Esophagus muscularis mucosa (tissue), 4 donors: ENCODE results near the gene FAM72D. TPM values are rescaled to one million over a fixed set of nuclear protein-coding genes. Genes with fewer than 3 reads are reported as not detected.
A peak's percentile ranks its signal among the peaks of the same experiment; 100 is the strongest.
"Not testable (repeated sequence)": the region's sequence is repeated elsewhere in the genome, so short reads cannot be mapped to it uniquely, and the experiment has no call there.

Source experiments
- DNase-seq: peaks from one replicate; pipeline ENCODE4 v3.0.0-alpha.2; 2017; ENCODE audit errors: extremely low spot score
- H3K27ac ChIP-seq, 4 donors: fragments of 200-600 bp; sonication (generic); replicated peaks in 1 of 4; 1 replicate in 3 of 4; 2 replicates in 1 of 4; pipeline ENCODE4 v1.5.1; 2016 to 2019; ENCODE audit warnings: mild to moderate bottlenecking in 1 of 4
- H3K27me3 ChIP-seq, 4 donors: fragments of 200-600 bp; sonication (generic); one replicate each; pipeline versions ENCODE4 v1.5.1 to v1.6.0; 2016 to 2019
- H3K36me3 ChIP-seq, 4 donors: fragments of 200-600 bp; sonication (generic); one replicate each; pipeline ENCODE4 v1.5.1; 2016 to 2019
- H3K4me1 ChIP-seq, 4 donors: fragments of 200-600 bp; sonication (generic); one replicate each; pipeline ENCODE4 v1.5.1; 2016 to 2019
- H3K4me3 ChIP-seq, 4 donors: fragments of 200-600 bp; sonication (generic); 1 replicate in 2 of 4; 2 replicates in 2 of 4; pipeline ENCODE4 v1.5.1; 2016 to 2019; ENCODE audit warnings: mild to moderate bottlenecking in 4 of 4, moderate library complexity in 1 of 4
- H3K9me3 ChIP-seq, 4 donors: fragments of 200-600 bp; sonication (generic); 1 replicate in 3 of 4; 2 replicates in 1 of 4; pipeline ENCODE4 v1.5.1; 2016 to 2019
- WGBS: methylation state at CpG from one replicate; pipeline ENCODE4 v1.1.5; 2018; 5-methylcytosine and 5-hydroxymethylcytosine counted together
- intact Hi-C: fragments of 100-400 bp; cut with DNase I; formaldehyde crosslinking; loops from one replicate; pipeline ENCODE4 v1.15.1; 2023
- total RNA-seq, 4 donors: library from RNA; depleted of rRNA; stranded (reverse); fragments of >200 nt; gene quantifications; one replicate each; pipeline versions ENCODE4 v1.1.0 to v1.2.1, GENCODE V29; 2016

Gene FAM72D
- total RNA-seq, 4 donors from 2014 or later = 0.42 TPM; not detected in 3

GRCh38 chr1:145071569-145071968 is 24.2 kb upstream of the FAM72D start:
- H3K4me1 ChIP-seq, DNase-seq, H3K4me3 ChIP-seq, H3K27ac ChIP-seq, H3K9me3 ChIP-seq, H3K27me3 ChIP-seq, H3K36me3 ChIP-seq, intact Hi-C loops: not testable (repeated sequence)
- WGBS = 80% methylated on average over 1 of the region's 6 CpGs

- H3K4me3 ChIP-seq, H3K36me3 ChIP-seq, H3K4me1 ChIP-seq, H3K9me3 ChIP-seq, intact Hi-C loops, H3K27ac ChIP-seq, H3K27me3 ChIP-seq, DNase-seq: not testable (repeated sequence)
- WGBS = 78% methylated on average over 1 of the region's 6 CpGs
These were observed 21.7 kb upstream of the FAM72D start for GRCh38 chr1:145074021-145074559.

GRCh38 chr1:145076877-145077276 is 18.9 kb upstream of the FAM72D start:
- intact Hi-C loops = not testable (repeated sequence)

GRCh38 chr1:145077872-145078786 is 17.6 kb upstream of the FAM72D start:
- DNase-seq, H3K27me3 ChIP-seq, intact Hi-C loops, H3K36me3 ChIP-seq, H3K9me3 ChIP-seq, H3K4me3 ChIP-seq, H3K4me1 ChIP-seq, H3K27ac ChIP-seq: not testable (repeated sequence)
- WGBS = no CpG with 5 or more reads among the region's 11 CpGs

More at GRCh38 chr1:145076877-145077276, 18.9 kb upstream of the FAM72D start:
- WGBS = no CpG with 5 or more reads among the region's 3 CpGs
- H3K27ac ChIP-seq, H3K4me3 ChIP-seq, H3K9me3 ChIP-seq, H3K27me3 ChIP-seq, DNase-seq, H3K36me3 ChIP-seq, H3K4me1 ChIP-seq: not testable (repeated sequence)

- H3K9me3 ChIP-seq, intact Hi-C loops, H3K27ac ChIP-seq, H3K4me3 ChIP-seq, H3K36me3 ChIP-seq, H3K4me1 ChIP-seq, H3K27me3 ChIP-seq, DNase-seq: not testable (repeated sequence)
- WGBS = no CpG with 5 or more reads among the region's 5 CpGs
These were observed 16.9 kb upstream of the FAM72D start for GRCh38 chr1:145078787-145079370.

- 71% methylated on average over 2 of the region's 2 CpGs for WGBS
These were observed 16.0 kb upstream of the FAM72D start for GRCh38 chr1:145079737-145080136.

GRCh38 chr1:145080193-145080592 is 15.6 kb upstream of the FAM72D start:
- H3K27me3 ChIP-seq, intact Hi-C loops, H3K9me3 ChIP-seq, DNase-seq, H3K4me1 ChIP-seq, H3K27ac ChIP-seq, H3K4me3 ChIP-seq, H3K36me3 ChIP-seq: not testable (repeated sequence)
- 87% methylated on average over 2 of the region's 3 CpGs for whole genome bisulfite sequencing

More at GRCh38 chr1:145079737-145080136, 16.0 kb upstream of the FAM72D start:
- H3K4me1 ChIP-seq, H3K27ac ChIP-seq, H3K36me3 ChIP-seq, H3K9me3 ChIP-seq, H3K4me3 ChIP-seq, H3K27me3 ChIP-seq, DNase-seq, intact Hi-C loops: not testable (repeated sequence)

- H3K27me3 ChIP-seq, intact Hi-C loops, H3K27ac ChIP-seq, H3K9me3 ChIP-seq, H3K36me3 ChIP-seq, H3K4me3 ChIP-seq, H3K4me1 ChIP-seq, DNase-seq: not testable (repeated sequence)
- 97% methylated on average over 3 of the region's 7 CpGs for WGBS
These were observed 13.1 kb upstream of the FAM72D start for GRCh38 chr1:145082483-145083255.

GRCh38 chr1:145093517-145094149 is 2.1 kb upstream of the FAM72D start:
- H3K9me3 ChIP-seq, H3K4me1 ChIP-seq, intact Hi-C loops, H3K27me3 ChIP-seq, H3K36me3 ChIP-seq, DNase-seq: not testable (repeated sequence)
- Histone ChIP-seq H3K27ac (peak overlapping the region in 3 of 4 donors; percentile 57 to 70 (median 59)), H3K4me3 (peak overlapping the region in 3 of 4 donors; percentile 52 to 64 (median 56))
- 0% methylated on average over 1 of the region's 47 CpGs for WGBS
